Umbilical cord (tissue), 2 donors: ENCODE measurements around the gene LRTM2. TPM values are rescaled to one million over a fixed set of nuclear protein-coding genes. Genes with fewer than 3 reads are reported as not detected.
A peak's percentile ranks its signal among the peaks of the same experiment; 100 is the strongest.
"Not testable (repeated sequence)": the region's sequence is repeated elsewhere in the genome, so short reads cannot be mapped to it uniquely, and the experiment has no call there.

Experiments used
- DNase-seq: peaks from one replicate; pipeline ENCODE4 v3.0.0-alpha.2; 2015; ENCODE audit warnings: low spot score
- total RNA-seq: library from RNA; depleted of rRNA; stranded (reverse); fragments of >200 nt; gene quantifications from one replicate; pipeline ENCODE4 v1.2.3, GENCODE V29; 2014; ENCODE audit warnings: low replicate concordance; ENCODE audit not compliant: insufficient read depth

Gene LRTM2
- total RNA-seq, 1 donor from 2014 or later, result 1.2 TPM

DNA sequence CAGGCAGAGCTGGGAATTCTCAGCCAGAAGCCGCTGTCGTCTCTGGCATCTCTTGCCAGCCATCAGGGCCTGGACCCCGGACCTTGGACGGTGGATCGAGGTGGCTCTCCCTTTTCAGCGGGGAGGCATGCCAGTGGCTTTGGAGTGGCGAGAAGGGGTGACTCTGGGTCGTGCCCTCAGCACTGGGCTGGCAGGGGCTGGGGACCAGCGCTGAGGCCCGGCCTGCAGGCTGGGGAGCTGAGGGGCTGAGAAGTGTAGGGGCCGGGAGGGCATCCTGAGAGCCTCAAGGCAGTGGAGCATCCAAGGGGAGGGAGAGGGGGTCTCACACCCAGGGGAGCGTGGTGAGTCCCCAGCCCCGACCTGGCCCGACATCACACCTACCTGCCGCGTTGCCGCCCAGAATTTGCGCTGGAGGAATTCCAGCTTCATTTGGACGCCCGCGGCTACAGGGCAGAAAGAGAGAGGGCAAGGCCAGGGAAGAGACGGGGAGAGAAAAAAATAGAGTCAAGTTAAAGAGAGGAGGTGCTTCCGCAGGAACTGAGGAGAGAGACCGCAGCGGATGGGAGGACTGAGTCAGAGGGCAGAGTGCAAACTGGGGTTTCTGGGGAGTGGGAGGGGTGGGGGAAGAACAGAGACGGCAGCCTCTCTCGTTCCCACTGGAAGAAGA is 9.0 kb upstream of the LRTM2 start:
- no peak for DNase-seq

DNA sequence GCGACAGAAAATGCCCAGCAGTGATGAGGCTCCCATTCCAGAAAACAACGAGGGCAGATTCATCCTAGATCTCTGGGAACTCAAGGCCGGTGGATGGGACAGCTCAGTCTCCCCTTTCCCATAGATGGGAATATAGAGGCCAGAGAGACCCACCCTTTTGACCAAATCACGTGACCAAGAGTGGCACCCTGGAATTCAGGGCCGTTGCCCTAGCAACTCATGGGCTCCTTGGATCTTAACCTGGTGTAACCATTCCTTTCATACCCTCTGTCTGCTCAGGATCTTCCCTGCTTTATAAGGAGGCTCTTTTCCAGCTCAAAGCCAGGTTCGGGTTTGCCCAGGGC is 8.4 kb upstream of the LRTM2 start:
- no peak for DNase-seq

DNA sequence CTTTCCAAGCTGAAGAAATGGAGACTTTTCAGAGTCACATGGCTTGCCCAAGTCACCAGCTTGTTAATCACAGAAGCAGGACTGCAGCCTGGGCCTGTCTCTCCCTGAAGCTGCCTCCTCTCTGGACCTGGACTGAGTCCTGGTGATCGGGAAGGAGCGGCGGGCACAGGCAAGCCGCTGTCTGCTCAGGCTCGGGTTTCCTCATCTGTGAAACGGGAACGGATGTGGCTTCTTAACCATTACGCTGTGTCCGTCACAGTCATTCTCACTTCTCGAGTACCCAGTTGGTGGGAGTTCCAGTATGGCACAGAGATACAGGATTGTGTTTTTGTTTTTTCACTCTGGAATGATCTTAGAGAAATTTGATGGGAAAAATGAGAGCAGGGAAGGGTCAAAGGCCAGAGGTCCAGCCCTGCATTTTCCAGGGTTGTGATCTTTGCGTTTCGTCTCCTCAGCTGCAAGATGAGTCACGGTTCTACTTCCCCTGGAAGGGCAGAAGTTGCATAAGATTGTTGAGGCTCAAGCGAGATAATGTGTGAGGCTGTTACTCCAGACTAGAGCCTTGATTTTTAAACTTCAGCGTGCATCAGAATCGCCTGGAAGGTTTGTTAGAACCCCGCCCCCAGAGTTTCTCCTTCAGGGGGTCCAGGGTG is 7.6 kb upstream of the LRTM2 start:
- peak; percentile 85 for DNase-seq

DNA sequence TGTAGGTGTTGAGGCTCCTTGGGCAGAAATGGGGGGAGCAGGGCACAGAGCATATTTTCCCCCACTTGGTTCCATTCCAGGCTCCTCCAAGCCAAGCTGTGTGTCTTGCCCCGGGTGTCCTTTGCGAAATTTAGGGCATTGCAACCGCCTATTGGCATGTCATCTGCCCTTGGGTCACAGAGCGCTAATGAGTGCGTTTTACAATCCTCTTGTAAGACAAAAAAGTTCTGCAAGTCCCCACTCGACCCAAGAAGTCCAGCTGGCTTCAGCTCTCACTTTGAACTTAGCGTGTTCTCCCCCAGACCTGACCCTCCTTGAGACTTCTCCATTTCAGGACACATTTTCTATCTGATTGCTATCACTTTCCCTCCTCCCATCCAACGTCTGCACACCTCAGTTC is 6.1 kb upstream of the LRTM2 start:
- DNase-seq, result no peak

DNA sequence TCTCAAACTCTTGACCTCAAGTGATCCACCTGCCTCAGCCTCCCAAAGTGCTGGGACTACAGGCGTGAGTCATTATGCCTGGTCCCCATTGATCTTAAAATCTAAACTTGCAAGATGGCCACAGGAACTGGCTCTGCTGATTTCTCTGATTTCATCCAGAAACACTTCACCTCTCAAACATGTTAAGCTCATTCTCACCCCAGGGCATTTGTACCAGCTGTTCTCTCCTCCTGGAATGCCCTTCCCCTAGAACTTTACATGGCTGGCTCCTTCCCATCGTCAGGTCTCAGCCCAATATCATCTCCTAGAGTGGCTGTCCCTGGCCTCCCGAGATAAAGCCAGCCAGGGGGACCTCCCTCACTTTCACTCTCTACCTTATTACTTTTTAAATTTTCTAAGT is 5.3 kb upstream of the LRTM2 start:
- DNase-seq, result no peak

DNA sequence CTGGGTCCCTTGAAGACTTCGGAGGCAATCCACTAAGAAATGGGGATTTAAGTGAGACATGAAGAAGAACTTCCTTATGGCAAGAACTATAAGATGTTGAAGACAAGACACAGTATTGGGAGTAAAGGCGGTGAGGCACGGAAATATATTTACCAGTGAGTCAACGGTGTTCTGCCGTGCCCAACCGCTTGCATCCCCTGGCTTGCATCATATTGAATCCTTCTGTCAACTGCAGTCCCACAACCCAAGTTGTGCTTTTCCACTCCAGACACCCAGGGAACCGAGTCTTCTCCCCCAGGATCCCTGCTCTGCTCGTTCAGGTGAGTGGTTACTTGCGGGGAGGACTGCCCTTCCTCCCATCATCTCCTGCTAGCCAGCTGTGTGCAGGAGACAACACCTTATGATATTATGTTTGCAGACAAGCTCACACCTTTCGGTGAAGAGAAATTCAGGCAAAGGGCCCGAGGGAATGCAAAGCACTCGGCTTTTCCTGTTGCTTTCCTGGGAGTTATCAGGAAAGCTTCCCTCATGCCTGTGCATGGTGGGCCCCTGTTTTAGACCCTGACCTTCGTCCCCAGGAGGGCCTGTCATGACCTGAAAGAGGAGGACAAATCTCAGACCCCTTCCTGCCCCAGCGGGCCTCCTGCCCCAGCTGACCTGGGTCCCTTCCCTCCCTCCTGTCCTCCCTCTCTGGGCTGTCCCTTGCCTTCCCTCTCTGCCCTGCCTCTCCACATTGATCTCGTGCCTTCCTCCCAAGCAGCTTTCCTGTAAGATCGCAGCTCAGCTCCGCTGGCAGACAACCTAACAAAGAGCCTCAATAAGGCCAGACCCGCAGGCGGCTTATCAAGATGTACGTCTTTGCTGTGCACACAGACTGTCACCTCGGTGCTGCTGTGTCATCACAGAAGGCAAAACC is 4.3 kb upstream of the LRTM2 start:
- DNase-seq, result peak; percentile 60

DNA sequence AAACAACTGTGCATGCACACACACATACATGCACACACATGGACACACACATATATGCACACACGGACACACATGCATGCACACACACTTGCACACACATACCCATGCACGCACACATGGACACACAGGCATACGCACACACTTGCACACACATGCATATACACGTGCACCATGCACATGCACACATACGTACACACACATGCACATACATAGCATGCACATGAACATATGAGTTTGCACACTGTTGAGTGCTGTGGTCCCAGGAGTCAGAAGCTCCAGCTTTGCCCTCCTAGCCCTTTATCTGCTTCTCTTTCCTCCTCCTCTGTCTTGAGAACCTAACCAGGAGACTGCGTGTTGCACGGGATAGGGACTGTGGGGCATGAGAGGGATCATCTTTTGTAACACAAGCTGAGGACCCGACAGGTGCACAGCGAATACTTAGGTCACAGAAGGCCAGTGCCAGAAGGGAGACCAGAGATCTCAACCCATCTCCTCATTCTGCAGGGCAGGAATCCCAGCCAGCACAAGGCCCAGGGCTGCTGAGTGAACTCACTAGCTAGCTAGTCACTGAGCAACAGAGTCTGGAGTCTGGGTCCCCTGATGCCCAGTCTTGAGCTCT is 3.5 kb upstream of the LRTM2 start:
- no peak for DNase-seq

DNA sequence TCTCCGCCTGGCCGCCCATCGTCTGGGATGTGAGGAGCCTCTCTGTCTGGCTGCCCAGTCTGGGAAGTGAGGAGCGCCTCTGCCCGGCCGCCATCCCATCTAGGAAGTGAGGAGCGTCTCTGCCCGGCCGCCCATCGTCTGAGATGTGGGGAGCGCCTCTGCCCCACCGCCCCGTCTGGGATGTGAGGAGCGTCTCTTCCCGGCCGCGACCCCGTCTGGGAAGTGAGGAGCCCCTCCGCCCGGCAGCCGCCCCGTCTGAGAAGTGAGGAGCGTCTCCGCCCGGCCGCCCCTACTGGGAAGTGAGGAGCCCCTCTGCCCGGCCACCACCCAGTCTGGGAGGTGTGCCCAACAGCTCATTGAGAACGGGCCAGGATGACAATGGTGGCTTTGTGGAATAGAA is 2.4 kb upstream of the LRTM2 start:
- DNase-seq, result not testable (repeated sequence)

DNA sequence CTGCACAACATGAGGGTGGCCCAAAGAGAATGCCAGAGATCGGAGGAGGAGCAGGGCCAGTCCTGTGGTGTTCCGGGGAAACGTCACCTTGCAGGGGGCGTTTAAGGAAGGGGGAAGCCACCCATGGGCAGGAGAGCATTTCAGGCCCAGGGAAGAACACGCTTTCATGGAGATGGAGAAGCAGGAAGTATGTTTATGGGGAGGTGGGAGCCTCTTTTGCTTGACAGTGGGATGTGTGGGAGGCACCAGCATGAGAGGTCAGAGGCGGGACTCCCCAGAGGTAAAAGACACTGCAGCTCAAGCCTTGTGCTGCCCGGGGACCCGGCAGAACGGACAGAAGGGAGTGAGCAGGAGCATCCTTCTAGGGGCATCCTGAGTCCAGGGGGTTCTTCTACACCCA is 1.3 kb upstream of the LRTM2 start:
- no peak for DNase-seq

DNA sequence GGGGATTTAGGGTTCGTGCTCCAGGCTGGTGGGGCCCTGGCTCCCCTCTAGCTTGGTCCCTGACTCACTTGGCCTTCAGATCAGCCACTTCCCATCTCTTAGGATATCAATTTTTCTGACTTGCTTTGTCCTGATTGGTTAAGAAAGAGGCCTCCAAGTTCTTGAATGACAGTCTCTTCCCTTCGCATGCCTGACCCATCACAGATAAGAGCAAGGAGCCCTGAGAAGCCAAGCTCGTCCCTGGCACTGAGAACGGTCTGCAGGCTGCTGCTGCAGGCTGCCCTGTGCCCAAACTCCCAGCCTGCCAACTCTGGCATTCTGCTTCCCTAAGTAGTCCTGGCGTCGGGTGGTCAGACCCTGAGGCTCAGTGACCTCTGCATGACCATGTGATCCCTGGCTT is 794 bp upstream of the LRTM2 start:
- no peak for DNase-seq

DNA sequence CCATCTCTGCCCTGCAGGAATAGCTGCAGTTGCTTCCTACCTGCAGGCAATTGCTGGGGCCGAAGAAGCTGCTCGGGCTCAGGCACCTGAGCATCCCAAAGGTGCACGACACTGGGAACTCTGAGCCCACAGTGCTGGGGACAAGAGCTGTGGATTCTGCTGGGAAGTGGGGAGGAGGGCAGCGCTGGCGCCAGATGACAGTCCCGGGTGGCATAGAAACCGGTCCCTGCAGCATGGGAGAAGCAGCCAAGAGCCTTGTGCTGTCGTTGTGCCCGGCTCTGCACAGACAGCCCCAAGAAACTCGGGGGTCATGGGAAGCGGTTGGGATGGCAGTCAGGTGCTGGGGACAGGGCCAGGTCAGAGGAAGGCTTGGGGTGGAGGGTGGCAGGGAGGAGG is 529 bp downstream of the LRTM2 start:
- no peak for DNase-seq

DNA sequence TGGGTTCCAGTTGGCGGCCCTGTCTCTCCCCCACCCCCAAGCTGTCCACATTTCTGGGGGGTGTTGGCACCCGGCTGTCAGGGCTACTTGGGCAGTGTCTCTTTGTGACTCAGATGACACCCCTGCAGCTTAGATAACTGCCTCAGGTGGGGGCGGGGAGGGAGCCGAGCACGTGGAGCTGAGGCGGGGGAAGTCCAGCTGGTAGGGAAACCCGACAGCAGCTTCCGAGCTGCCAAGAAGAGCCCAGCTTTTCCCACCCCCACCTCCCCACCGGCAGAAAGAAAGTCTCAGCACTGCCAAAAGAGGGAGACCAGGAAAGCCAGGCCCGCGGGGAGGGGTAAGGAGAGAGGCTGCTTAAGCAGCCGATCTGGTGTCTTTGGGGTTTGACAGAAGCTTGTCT is 1.4 kb downstream of the LRTM2 start:
- DNase-seq, result no peak

DNA sequence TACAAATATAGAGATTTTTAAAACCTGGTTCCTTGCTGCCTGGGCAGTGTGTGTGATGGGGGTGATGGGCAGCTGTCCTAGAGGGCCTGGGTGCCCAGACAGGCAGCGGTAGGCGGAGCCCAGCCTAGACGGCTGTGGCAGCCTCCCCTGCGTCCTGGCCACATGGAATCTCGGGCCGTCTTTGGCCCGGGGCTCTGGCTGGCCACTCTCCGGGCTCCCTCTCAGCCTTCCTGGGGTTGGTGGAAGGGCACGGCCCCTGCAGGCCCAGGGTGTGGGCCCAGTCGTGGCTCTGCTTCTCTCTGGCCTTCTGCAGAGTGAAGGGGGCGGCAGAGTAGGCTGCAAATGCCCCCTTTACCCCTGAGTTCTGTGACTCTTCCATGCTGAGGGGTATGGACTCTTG is 2.3 kb downstream of the LRTM2 start:
- DNase-seq, result no peak

DNA sequence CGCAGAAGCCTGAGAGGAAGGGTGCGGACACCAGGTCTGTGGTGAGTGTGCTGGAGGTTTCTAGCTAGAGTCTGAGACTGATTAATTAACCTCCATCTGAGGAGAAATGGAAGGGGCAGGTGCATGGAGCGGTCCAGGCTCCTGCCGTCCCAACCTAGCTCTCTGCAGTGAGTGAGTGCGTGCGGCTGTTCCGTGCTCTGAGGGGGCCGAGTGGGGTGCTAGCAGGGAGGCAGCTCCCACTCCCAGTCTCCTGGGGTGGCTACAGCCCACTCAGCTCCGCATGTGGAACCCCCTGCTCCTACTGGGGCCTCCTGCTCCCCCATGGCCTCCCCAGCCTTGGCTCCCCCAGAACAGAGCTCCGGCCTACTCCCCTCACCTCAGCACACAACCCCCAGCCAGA is 2.9 kb downstream of the LRTM2 start:
- DNase-seq, result no peak

DNA sequence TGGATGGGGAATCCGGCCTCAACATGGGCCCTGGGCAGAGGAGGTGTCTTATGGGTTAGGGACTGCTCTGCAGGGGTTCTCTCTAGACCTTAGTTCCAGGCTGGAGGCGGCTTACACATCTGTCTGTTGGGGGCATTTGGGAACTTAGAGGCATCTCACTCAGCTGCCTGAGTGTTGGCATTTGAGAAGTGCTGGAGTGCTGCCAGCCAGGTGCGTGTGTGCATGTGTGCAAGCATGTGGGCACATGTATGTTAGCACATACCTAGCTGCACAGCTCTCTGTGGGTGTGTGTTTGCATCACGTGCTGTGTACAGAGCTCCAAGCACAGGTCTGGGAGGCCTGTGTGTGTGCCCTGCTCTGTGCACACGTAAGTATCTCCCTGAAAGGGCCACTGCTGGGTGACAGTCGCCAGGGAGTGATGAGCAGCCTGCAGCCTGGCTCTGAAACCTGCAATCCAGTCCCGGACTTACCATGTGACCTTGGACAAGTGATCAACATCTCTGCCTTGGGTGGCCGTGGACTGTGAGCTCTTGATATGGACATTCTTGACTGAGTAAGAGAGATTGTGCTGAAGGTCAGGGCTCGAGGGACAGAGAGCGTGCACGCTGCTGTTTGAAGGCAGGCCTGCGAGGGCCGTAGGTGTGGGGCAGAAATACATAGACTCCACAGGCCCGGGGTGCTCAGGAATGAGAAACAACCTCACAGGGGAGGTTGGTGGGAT is 5.2 kb downstream of the LRTM2 start:
- DNase-seq, result no peak

DNA sequence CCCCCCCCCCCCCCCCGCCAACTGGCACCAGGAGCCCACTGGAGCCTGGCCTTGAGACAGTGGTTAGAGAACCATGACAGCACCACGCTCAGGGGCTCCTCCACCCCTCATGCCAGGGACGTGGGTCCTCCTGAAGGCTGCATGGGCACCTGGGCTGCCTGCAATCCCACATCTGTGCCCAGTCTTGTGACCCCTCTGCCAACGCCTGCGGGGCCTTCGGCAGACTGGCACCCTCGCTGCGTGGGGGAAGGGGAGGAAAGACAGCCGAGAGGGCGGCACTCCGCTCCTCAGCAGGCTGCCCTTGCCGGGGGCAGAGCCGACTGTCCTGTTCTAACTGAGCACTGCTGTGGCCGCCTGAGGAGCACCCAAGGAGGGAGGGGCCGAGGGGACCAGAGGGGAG is 6.0 kb downstream of the LRTM2 start:
- DNase-seq, result no peak

DNA sequence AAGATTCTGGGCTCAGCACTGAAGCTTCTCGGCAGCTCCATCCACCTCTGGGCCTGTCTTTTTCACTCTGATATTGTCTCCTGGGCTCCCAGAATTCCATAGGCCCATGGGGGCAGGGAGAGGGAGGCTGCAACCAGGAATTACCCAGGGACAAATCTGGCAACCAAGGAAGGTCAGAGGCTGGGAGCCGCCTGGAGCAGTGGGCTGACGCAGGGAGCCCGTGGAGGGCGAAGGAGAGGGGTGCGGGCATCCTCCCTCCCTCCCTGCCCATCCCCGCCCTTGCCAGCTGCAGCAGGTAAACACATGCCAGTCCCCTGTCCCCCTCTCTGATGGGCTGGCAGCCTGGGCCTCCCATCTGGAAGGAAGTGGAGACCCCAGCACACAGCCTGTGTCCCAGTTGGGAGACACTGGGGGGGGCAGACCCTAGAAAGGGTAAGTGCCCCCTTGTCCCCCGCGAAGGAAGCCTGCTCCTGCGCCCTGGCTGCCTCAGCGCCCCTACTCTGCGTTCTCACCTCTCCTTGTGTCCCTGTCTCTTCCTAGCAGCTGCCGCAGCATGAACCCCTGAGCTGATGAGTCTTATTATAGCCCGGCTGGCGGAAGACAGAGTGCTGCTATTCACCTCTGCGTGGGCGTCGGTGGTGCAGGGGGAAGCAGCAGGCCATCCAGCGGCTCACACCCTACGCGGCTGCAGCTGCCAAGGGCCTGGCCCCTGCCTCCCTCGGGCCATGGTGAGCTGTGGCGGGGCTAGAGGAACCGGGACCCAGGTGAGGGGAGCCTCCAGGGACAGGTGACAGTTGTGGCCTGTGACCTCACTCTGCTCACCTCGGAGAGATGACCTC is 6.7 kb downstream of the LRTM2 start:
- DNase-seq, result no peak

DNA sequence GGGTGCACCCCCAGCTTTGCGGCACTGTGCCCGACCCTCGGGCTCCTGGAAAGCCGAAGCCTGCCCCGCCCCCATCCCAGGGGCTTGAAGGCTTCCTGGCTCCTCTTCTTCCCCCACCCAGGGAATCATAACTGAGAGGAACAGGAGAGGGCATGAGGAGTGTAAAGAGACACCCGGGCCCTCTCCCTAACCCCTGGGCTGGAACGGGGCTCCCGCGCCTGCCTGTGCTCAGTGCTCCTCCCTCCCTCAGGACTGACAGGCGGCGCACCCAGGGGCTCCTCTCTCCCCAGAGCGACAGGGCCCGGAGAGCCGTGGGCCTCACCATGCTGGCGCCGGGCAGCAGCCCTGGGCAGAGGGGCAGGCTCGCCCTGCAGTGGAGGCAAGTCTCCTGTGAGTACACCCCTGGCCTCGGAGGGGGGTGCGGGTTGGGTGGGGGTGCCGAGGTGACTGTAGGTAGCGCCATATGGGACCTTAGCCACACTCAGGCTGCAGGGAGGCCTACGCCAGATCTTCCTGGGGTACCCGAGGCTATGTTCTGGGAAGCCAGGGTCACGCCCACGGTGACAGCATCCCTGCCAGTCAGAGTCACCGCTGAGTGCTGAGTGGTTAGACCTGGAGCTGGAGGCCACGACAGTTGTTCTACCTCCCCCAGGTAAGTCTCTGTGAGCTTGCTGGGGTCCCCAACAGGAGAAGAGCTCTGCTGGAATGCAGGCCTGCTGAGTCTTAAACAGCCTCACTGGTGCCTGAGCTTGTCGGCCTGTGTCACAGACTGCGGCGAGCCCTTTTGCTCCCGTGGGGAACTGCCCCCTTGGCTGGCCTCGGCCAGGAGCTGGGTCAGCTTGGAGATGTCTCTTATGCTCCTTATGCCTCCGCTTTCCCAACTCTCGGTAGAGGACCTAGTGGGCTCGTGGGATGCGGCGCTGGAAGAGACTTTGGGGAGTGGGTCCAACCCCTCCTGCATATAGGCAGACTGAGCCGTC is 7.8 kb downstream of the LRTM2 start:
- no peak for DNase-seq

DNA sequence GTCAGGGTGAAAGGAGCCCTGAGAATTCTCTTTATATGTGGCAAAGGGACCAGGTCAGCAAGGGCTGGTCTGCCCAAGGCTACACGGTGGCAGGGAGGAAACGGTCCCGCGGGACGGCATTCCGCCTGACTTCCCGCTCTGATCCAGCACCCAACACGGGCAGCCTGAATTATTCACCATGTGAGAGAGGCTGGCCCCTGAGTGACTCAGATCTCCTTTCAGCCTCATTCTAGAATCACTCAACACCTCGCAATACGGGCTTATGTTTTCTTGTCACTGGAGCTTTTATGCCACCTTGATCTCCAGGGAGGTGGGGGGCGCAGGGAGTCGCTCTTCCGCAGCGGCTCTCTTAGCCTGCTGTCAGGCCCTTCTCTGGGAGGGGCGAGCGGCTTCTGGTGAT is 8.5 kb downstream of the LRTM2 start:
- DNase-seq, result no peak
